Measurements from ENCODE around the gene MKKS. TPM values are rescaled to one million over a fixed set of nuclear protein-coding genes. Genes with fewer than 3 reads are reported as not detected.
A peak's percentile ranks its signal among the peaks of the same experiment; 100 is the strongest.

Gene MKKS
- total and polyA plus RNA-seq, 9 of the 15 experiments (the other 6 are each of a cell fraction or from before 2014, with no cell fraction given) = 6.8 to 26.8 (median 12.0) TPM

DNA sequence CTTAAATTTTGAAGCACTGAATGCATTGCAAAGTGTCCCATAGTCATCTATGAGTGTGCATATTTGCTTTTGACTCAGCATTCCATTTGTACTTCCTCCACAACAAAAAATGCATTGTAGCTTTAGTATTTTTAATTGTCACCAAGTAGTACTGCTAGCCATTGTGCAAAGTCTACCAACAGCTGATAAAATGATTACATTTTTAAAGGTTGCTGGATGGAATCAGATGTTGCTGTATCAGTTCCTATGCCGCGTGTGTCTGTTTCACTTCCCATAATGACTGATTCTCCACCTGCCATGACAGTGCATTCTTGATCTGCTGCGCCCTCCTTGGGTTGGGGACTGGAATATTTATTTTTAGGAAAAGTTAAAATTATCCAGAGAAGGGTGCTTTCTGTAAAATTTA, 42.3 kb upstream of the MKKS start (continued):
- TF ChIP-seq NFYB (IDR thresholded peaks at IDR 0.05; ENCODE audit: extremely low read depth, insufficient read length) = no peak
- TF ChIP-seq JUND (IDR thresholded peaks at IDR 0.05; ENCODE audit: borderline replicate concordance, low read depth, low read length) = 0 out of 2 replicates have a peak, but pooled peaks have one; percentile 30
- TF ChIP-seq JUND (tag; IDR thresholded peaks at IDR 0.05; ENCODE audit: borderline replicate concordance, low read depth, low read length) = 0 out of 3 replicates have a peak, but pooled peaks have one; percentile 20
- peak; percentile 46 for TF ChIP-seq CBFA2T3 (IDR thresholded peaks at IDR 0.05)
- TF ChIP-seq NFE2 (IDR thresholded peaks at IDR 0.05; ENCODE audit: low read depth) = peak; percentile 91
- TF ChIP-seq LARP7 (IDR thresholded peaks at IDR 0.05) = no peak
- TF ChIP-seq C11orf30 (IDR thresholded peaks at IDR 0.05; ENCODE audit: low read depth) = peak; percentile 91
- TF ChIP-seq JUNB (CRISPR knock-in tag; conservative IDR thresholded peaks at IDR 0.05) = no peak
- peak; percentile 66; the same call in 1 of the 2 replicates for TF ChIP-seq MAFF (IDR thresholded peaks at IDR 0.05; ENCODE audit: low read length)
- TF ChIP-seq SPI1 (IDR thresholded peaks at IDR 0.05; ENCODE audit: borderline replicate concordance, low read depth, low read length) = peak; percentile 67; the same call in 1 of the 2 replicates
- TF ChIP-seq FOXK2 (conservative IDR thresholded peaks at IDR 0.05 in 1 of 2, IDR thresholded peaks at IDR 0.05 in 1 of 2; ENCODE audit: low read depth in 2 of 2) = peak; percentile 36 to 63; a peak in 1 of 4 replicates
- 0 out of 2 replicates have a peak, but pooled peaks have one; percentile 12 for TF ChIP-seq NCOR1 (IDR thresholded peaks at IDR 0.05)
- no peak for TF ChIP-seq FOXJ3 (CRISPR knock-in tag; IDR thresholded peaks at IDR 0.05)
- peak in 1 of 2 experiments; percentile 49; a peak in 2 of 4 replicates for TF ChIP-seq HDAC1 (IDR thresholded peaks at IDR 0.05)
- TF ChIP-seq CCNT2 (IDR thresholded peaks at IDR 0.05; ENCODE audit: borderline replicate concordance, extremely low read depth, insufficient read length, low read depth, low read length) = no peak
- no peak for TF ChIP-seq EZH2 (IDR thresholded peaks at IDR 0.05; ENCODE audit: borderline replicate concordance, low read depth, low read length)
- no peak for TF ChIP-seq DDX20 (tag; IDR thresholded peaks at IDR 0.05; ENCODE audit: low read depth)
- peak; percentile 22; the same call in 1 of the 2 replicates for TF ChIP-seq KLF16 (IDR thresholded peaks at IDR 0.05)
- no peak for TF ChIP-seq TAF7 (tag; IDR thresholded peaks at IDR 0.05)
- TF ChIP-seq RAD21 (CRISPR knock-in tag; conservative IDR thresholded peaks at IDR 0.05 in 1 of 2, IDR thresholded peaks at IDR 0.05 in 1 of 2) = peak; percentile 33 to 47; a peak in 2 of 4 replicates
- TF ChIP-seq ZC3H4 (CRISPR knock-in tag; IDR thresholded peaks at IDR 0.05; ENCODE audit: borderline replicate concordance) = no peak
- 0 out of 2 replicates have a peak, but pooled peaks have one; percentile 14 for TF ChIP-seq ELF1 (tag; IDR thresholded peaks at IDR 0.05)
- peak; percentile 54 for TF ChIP-seq TAF9B (IDR thresholded peaks at IDR 0.05; ENCODE audit: partially characterized antibody)
- TF ChIP-seq, protein P1, sequence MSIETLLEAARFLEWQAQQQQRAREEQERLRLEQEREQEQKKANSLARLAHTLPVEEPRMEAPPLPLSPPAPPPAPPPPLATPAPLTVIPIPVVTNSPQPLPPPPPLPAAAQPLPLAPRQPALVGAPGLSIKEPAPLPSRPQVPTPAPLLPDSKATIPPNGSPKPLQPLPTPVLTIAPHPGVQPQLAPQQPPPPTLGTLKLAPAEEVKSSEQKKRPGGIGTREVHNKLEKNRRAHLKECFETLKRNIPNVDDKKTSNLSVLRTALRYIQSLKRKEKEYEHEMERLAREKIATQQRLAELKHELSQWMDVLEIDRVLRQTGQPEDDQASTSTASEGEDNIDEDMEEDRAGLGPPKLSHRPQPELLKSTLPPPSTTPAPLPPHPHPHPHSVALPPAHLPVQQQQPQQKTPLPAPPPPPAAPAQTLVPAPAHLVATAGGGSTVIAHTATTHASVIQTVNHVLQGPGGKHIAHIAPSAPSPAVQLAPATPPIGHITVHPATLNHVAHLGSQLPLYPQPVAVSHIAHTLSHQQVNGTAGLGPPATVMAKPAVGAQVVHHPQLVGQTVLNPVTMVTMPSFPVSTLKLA (conservative IDR thresholded peaks at IDR 0.05) = peak; percentile 62 to 80
- no peak for TF ChIP-seq MYBL2 (IDR thresholded peaks at IDR 0.05; ENCODE audit: low read depth)
- TF ChIP-seq MYBL2 (CRISPR knock-in tag; IDR thresholded peaks at IDR 0.05; ENCODE audit: borderline replicate concordance) = no peak
- peak; percentile 70 for TF ChIP-seq SMARCA4 (IDR thresholded peaks at IDR 0.05)
